Measurements from ENCODE around the gene SYP.
A peak's percentile ranks its signal among the peaks of the same experiment; 100 is the strongest.

SYP gene

GRCh38 chrX:49214996-49215526, 15.1 kb upstream of the SYP start:
- DNase-seq, result no peak

GRCh38 chrX:49214416-49214815, 14.4 kb upstream of the SYP start:
- no peak for DNase-seq

DNA sequence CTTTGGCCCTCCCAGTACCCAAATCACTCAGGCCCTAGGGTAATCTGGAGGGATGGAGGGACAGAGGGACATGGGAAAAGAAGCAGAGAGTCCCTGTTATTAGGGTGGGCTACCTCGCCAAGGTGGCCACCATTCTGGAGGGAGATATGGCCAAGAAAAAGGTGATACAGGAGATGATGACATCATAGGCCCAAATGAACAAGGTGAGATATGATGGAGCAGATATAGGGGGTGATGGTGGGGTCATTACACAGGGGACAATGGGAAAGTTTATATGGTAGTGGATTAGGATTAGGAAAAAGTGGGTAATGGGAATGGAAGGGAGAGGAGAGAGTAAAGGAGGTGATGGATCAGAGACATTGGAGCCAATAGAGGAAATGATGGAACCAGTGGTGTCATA, 12.9 kb upstream of the SYP start:
- no peak for DNase-seq

GRCh38 chrX:49212209-49212608, 12.2 kb upstream of the SYP start:
- no peak for DNase-seq

DNA sequence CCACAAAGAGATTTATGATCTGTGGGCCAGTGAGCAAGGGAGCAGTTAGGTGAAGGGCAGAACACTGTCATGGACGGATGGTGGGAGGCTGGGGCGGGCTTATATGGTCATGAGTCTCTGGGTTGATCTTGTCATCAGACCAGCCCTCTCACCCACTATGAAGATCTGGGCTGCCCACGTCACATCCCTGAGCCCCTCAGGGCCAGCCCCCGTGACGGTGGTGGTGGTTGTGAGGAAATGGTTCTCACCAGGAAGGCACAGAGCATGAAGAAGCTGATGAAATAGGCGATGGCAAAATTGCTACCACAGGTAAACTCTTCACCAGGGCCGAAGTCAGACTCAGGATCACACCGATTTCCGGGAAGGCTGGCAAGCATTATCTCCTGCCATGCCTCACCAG, 11.1 kb upstream of the SYP start:
- no peak for DNase-seq

DNA sequence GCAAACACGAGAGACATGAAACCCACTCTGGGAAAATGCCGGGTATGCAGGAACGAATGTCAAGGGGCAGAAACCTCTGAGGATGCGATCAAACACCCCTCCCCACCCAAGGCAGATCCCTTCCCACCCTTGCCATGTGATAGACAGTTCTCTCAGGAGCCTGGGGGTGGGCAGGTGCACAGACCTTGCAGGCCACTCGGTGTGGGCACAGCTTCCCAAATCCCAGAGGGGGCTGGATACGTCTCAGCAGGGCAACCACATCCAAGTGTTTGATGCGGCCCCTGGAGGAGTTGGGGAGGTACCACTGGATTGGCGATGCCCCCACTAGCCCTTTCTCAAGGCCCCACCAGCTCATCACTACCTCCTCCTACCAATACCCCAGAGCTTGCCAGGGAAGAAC, 10.4 kb upstream of the SYP start:
- no peak for DNase-seq

GRCh38 chrX:49209434-49210251, 9.7 kb upstream of the SYP start:
- DNase-seq, result no peak

- no peak for DNase-seq
Measured at GRCh38 chrX:49208399-49208798, 8.4 kb upstream of the SYP start.

DNA sequence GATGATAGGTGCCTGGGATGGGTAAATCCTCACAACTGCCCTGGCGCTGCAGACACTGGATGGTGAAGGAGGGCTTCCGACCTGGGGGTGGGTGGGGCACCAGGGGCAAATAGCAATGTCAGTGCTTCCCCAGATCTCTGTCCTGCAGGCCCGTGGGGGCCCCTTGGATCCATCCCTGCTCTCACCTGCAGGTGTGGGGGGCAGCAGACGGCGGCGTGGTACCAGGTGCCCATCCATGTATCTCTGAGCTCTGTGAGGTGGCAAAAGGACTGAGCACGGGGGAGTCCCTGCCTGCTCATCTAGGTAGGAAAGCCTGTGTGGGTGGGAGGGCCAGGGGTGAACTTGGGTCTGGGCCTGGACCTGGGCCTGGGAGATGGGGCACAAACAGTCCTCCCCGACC, 6.5 kb upstream of the SYP start:
- no peak for DNase-seq

- DNase-seq, result no peak
Measured at GRCh38 chrX:49205443-49205842, 5.5 kb upstream of the SYP start.

- DNase-seq, result no peak
Measured at GRCh38 chrX:49204709-49205108, 4.7 kb upstream of the SYP start.

DNA sequence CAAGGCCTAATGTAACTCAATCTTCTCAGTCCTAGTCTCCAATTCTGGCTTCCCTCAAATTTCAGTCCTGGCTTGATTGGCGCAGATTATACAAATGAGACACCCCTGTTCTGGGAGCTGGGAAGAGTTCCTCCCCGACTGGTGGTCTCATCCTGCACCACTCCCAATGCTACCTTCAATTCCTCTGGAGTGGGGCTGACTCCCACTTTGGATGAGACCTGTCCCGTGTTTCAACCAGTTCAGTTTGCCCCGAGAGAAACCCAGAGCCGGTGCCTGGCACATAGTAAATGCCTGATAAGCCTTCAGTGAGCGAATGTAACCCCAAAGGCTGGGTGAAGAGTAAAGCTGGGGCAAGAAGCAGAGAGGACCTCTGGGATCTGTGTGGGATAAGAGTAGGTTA, 4.0 kb upstream of the SYP start:
- no peak for DNase-seq

GRCh38 chrX:49203536-49203935, 3.5 kb upstream of the SYP start:
- DNase-seq, result no peak

- DNase-seq, result no peak
Measured at GRCh38 chrX:49202022-49202421, 2.0 kb upstream of the SYP start.

DNA sequence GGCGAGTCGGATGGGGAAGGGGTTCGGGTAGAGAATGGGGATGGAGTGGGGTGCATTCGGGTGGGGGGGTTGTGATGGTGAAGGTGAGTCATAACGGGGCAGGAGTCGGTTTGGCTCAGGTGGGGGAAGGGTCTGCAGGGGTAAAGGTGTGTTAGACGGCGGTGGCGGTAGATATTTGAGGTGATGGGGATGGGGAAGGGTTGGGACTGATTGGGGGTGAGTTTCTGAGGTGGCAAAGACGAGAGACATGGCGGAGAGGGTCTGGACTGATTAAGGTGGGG, 738 bp downstream of the SYP start:
- no peak for DNase-seq

DNA sequence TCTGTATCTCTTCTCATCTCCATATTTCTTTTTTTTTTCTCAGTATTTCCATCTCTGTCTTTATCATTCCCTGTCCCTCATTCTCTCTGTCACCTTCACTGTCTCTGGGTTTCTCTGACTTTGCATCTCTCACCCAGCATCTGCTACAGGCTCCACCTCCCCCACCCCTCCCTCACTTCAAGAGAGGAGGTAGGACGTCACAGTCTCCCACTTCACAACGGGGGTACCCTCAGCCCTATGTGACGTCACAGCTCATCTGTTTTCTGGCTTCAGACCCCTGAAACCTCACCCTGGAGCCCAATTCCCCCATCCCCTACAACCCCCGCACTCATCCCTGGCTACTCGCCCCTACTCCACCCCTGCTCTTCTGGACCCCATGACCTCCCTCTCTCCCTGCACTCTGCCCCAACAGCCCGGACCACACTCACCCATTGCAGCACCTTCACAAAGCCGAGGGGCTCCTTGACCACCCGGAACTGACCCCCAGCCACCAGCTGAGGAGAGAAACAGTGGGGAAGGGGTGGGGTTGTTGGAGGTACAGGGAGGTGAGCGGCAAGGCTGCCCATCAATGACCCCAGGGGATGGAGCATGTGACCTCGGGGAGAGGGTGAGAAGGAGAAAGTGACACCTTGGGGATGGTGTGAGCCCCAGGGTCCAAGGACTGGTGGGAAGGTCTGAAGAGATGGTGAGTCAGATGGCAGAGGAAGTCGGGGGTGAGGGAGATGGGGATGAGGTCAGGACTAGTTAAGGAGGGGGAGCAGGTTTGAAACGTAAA, 1.3 kb downstream of the SYP start:
- DNase-seq, result no peak

DNA sequence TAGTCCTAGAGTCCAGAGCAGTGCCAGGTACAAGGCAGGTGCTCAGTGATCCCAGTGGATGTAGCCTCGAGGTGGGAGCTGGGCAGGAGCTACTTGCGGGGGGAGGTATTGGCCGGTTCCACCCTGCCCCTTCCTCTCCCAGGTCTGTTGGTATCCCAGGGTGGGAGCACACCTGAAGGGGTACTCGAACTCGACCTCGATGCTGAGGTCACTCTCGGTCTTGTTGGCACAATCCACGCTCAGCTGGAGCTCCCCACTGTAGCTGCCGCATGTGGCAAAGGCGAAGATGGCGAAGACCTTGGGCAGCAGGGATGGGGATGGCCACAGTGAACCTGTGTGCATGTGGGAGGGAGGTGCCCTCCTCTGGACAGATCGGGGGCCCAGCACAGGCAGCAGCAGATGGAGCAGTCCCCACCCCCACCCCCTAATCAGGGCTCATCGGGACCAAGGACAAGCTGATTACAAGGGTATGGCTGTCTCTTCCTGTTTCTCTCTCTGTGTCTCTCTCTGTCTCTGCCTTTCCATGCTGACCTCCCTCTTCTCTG, 2.4 kb downstream of the SYP start:
- DNase-seq, result no peak

DNA sequence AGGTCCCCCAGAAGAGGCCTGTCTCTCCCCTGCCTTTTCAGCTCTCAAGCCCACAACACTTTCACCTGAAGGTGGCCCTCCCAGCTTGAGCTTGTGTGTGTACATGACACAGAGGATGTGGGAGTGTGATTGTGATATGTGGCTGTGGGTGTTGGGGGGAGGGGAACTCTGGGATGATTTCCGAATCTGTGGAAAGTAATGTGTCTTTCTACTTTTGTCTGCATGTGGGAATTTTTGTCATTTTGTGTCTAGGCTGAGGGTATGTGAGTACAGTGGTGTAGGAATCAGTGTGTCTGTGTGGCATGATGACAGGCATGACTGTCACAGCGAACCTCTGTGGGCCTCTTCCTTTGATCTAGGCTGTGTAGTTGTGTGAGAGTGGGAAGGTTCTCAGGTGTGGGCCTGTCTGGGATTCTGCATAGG, 6.4 kb downstream of the SYP start:
- DNase-seq, result no peak

- peak in 2 of 6 experiments; percentile 13 to 18 for DNase-seq
Measured at GRCh38 chrX:49192722-49193328, 7.2 kb downstream of the SYP start.

- DNase-seq, result peak in 1 of 6 experiments; percentile 38
Measured at GRCh38 chrX:49191574-49192011, 8.4 kb downstream of the SYP start.

DNA sequence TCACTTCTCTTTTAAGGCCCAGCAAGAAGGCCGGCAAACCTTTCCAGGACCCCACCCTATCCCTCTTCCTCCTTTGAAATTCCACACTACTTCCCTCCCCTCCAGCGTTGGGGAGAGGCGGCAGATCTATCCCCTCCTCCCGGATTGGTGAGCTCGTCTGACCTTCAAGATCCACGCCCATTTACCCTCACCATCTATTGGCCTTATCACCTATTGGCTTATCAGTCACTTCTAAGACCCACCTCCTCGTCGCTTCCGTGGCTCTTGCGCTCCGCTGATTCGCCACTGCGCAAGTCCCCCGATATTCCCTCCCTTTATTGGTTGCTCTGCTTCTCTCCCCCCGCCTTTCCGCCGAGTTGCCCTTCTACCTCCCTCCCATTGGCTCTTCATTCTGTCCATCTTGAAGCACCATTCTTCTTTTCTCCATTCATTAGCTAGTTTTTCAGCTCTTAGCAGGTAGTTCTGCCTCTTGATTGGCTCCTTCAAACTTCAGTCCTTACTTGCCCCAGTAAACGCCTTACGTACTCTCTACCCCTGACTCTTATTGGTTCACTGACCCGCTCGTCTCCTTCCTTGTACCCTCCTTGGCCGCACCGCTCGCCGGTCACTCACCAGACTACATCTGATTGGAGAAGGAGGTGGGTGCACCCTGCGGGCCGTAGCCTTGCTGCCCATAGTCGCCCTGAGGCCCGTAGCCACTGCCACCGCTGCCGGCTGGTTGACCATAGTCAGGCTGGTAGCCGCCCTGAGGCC, 9.0 kb downstream of the SYP start:
- DNase-seq, result peak; percentile 58 to 93 (median 85)

DNA sequence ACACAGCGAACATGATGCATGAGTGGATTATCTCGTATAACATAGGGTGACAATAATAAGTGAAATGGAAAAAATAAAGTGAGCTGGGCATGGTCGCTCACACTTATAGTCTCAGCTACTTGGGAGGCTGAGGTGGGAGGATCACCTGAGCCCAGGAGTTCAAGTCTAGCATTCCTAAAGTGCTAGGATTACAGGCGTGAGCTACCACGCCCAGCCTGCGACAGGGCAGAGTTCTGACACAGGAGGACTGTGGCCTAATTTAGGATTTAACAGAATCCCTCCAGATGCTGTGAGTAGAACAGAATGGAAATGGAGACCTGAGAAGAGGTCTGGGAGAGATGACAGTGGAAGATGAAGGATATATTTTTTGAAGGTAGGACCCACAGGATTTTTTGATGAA, 10.4 kb downstream of the SYP start:
- no peak for DNase-seq
